NB4 (cell line): Measurements from ENCODE around the gene PRRX2.
"Not testable (repeated sequence)": the region's sequence is repeated elsewhere in the genome, so short reads cannot be mapped to it uniquely, and the experiment has no call there.

Experiments
- DNase-seq: peaks from one replicate; pipeline ENCODE4 v3.0.0; 2010; ENCODE audit warnings: low read depth
- H3K4me3 ChIP-seq: one replicate; pipeline ENCODE4 v1.5.1; 2011; ENCODE audit warnings: mild to moderate bottlenecking, low read depth, low read length, moderate library complexity
- MYC ChIP-seq: IDR thresholded peaks from 2 replicates; pipeline ENCODE4 v1.6.1; 2011; ENCODE audit warnings: low read depth, low read length
- POLR2A ChIP-seq: IDR thresholded peaks from 2 replicates; pipeline ENCODE4 v1.6.1; 2011; ENCODE audit warnings: mild to moderate bottlenecking; ENCODE audit not compliant: insufficient read length; ENCODE audit errors: extremely low read depth
- TF ChIP-seq, protein P1 (sequence below): IDR thresholded peaks from one replicate; pipeline ENCODE4 v1.5.1; 2012; ENCODE audit warnings: low read depth, low read length
- TF ChIP-seq, protein P2 (sequence below): IDR thresholded peaks from 2 replicates; pipeline ENCODE4 v1.6.1; 2011; ENCODE audit warnings: low read depth, low read length

Gene PRRX2

DNA sequence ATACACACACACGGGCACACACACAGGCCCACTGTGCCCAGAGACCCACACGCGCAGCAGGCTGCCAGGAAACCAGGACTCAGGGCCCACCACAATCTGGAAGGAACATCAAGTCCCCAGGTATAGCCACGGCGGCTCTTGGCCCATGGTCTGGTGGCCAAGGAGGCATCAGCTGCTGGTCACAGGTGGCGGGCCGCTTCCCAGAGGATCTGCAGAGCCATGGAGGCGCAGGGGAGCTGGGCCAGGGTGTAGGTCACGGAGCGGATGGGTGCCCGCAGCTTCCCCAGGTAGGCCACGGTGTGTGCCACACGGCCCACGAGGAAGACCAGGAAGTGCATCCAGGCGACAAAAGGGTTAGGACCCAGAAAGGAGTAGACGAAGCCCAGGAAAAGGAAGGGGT is 74.0 kb downstream of the PRRX2 start:
- no peak overlapping the region for H3K4me3 ChIP-seq
- DNase-seq, result no peak
- TF ChIP-seq POLR2A, result no peak

GRCh38 chr9:129740174-129740573 is 74.7 kb downstream of the PRRX2 start:
- no peak for DNase-seq
- no peak overlapping the region for H3K4me3 ChIP-seq
- TF ChIP-seq, protein P1, sequence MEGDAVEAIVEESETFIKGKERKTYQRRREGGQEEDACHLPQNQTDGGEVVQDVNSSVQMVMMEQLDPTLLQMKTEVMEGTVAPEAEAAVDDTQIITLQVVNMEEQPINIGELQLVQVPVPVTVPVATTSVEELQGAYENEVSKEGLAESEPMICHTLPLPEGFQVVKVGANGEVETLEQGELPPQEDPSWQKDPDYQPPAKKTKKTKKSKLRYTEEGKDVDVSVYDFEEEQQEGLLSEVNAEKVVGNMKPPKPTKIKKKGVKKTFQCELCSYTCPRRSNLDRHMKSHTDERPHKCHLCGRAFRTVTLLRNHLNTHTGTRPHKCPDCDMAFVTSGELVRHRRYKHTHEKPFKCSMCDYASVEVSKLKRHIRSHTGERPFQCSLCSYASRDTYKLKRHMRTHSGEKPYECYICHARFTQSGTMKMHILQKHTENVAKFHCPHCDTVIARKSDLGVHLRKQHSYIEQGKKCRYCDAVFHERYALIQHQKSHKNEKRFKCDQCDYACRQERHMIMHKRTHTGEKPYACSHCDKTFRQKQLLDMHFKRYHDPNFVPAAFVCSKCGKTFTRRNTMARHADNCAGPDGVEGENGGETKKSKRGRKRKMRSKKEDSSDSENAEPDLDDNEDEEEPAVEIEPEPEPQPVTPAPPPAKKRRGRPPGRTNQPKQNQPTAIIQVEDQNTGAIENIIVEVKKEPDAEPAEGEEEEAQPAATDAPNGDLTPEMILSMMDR, result no peak
- TF ChIP-seq, protein P2, sequence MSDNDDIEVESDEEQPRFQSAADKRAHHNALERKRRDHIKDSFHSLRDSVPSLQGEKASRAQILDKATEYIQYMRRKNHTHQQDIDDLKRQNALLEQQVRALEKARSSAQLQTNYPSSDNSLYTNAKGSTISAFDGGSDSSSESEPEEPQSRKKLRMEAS, result no peak
- TF ChIP-seq POLR2A, result no peak
- TF ChIP-seq MYC, result no peak

DNA sequence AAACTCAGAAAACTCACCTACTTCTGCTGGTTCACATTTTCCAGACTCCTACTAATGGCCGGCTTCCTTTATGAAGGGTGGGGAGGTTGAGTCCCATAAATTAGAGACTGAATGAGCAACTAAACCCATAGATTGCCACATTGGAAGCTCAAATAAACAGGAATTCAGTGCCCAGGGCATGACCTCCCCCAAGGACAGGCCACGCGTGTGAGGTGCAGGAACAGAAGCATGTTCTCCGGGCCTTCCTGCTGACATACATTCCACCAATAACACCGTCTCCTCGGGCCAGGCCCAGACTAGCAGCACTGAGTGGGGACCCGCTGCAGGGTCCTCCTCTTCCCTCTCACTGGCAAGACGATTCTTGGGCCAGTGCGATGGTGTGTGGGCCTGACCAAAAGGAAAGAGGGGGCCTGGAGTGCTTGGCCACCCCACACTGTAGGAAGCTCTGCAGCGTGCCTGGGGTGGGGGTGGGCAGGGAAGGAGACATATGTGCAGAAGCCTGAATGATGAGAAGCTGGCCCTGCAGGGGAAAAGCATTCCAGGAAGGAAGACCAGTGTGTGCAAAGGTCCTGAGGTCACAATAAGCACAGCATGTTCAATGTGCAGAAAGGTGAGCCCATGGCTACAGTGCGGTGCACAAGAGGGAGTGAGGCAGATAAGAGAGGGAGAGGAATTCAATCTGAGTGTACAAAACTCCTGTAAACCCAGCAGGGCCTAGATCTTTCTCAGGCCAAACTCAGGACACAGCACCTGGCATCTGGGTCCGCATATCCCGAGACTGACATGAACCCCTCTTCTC is 75.4 kb downstream of the PRRX2 start:
- DNase-seq, result no peak
- H3K4me3 ChIP-seq, result no peak overlapping the region
- no peak for TF ChIP-seq MYC
- TF ChIP-seq POLR2A, result no peak
- TF ChIP-seq, protein P1, result no peak
- TF ChIP-seq, protein P2, result no peak

DNA sequence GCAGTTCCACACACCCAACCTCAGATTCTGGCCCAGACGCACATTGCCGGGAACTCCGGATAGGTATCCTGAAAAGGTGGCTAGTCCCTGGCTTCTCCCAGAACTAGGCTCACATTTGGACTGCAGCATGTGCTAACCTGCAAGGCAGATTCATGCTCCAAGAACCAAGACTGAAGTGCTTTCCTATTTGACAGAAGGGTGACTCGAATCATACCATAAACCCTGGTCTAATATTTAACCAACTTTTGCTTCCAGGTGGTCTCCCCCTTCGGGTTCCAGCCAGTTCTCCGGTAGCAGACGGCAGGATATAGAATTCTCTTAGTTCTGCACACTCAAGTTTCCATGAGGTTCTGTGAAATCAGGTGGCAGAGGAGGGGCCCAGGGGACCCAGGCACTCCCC is 79.8 kb downstream of the PRRX2 start:
- TF ChIP-seq, protein P2, result no peak
- TF ChIP-seq POLR2A (no peak), MYC (no peak)
- no peak for DNase-seq
- no peak overlapping the region for H3K4me3 ChIP-seq

DNA sequence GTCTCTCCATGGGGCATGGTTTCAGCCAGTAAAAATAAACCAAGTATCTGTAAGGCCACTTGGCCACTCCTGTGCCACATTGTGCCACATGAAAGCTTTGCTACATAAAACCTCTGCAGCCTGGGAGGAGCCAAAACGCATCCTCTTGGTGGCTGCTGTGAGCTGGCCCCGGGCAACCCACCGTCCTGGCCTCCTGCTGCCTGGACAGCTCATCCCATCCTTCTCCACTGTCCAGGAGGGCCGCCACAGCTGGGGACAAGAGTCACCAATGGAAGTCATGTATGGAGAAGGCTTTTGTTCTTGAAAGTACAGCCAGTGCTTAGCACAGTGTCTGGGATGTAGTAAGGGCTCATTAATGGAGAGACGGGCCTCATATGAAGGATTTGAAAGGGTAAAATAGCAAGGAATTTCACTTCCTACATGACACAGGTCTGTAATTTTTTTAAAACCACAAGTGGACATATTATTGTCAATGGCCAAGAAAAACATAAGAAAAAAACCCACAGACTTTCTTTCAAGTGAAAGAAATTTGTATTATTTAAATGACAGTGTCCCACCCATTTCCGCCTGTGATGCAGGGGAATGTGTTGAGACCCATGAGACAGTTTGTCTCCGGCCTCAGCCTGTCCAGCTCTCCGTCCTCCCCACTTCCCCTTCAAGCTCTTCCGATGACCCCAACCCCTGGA is 80.8 kb downstream of the PRRX2 start:
- DNase-seq, result no peak
- TF ChIP-seq, protein P2, result no peak
- no peak for TF ChIP-seq POLR2A
- no peak for TF ChIP-seq MYC
- TF ChIP-seq, protein P1, result no peak
- no peak overlapping the region for H3K4me3 ChIP-seq

GRCh38 chr9:129748249-129748648 is 82.8 kb downstream of the PRRX2 start:
- no peak for TF ChIP-seq POLR2A
- no peak for TF ChIP-seq MYC
- TF ChIP-seq, protein P2, result no peak
- TF ChIP-seq, protein P1, result no peak
- no peak for DNase-seq
- no peak overlapping the region for H3K4me3 ChIP-seq

DNA sequence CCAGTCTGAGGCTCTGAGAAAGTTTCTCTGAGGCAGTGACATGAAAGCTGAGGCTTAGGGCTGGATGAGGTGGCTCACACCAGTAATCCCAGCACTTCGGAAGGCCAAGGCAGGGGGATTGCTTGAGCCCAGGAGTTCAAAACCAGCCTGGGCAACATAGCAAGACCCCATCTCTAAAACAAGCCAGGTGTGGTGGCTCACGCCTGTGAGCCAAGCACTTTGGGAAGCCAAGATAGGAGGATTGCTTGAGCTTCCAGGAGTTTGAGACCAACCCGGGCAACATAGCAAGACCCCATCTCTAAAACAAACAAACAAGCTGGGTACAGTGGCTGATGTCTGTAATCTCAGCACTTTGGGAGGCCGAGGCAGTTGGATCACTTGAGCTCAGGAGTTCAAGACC is 83.6 kb downstream of the PRRX2 start:
- DNase-seq, H3K4me3 ChIP-seq: not testable (repeated sequence)
